Peyer's patch (tissue), 4 donors: ENCODE results near the gene SEC24D.

Experiments
- POLR2A ChIP-seq, 2 donors: fragments of 450-650 bp; IDR thresholded peaks; one replicate each; pipeline ENCODE4 v1.5.1; 2017; ENCODE audit warnings: antibody characterized with exemption in 2 of 2, mild to moderate bottlenecking in 2 of 2, moderate library complexity in 2 of 2
- TF ChIP-seq, protein P1 (sequence below), 6 experiments: fragments of 450-650 bp in 4 of 6; fragments of 200-600 bp in 2 of 6; sonication (generic) in 1 of 6; IDR thresholded peaks; one replicate each; pipeline ENCODE4 v1.5.1; 2017 to 2019; ENCODE audit warnings: antibody characterized with exemption in 6 of 6, mild to moderate bottlenecking in 3 of 6, moderate library complexity in 1 of 6

DNA sequence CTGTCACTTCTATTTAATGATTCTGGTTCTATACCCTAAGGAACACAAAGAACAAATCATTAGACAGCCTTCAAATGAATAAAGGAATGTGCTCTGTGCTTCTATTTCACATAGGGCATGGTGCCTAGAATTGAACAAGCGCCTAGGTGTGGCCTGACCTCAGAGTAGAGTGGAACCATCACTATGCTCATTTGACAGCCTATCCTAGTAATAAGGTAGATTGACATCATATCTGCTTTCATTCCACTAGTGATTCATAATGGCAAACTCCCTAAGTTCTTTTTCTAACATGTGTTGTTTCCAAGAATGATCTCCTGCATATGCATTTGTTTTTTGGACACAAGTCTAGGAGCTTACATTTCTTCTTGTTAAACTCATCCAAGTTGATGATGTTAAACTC, 114.2 kb downstream of the SEC24D start:
- no peak for TF ChIP-seq POLR2A (IDR thresholded peaks at IDR 0.05)
- TF ChIP-seq, protein P1, sequence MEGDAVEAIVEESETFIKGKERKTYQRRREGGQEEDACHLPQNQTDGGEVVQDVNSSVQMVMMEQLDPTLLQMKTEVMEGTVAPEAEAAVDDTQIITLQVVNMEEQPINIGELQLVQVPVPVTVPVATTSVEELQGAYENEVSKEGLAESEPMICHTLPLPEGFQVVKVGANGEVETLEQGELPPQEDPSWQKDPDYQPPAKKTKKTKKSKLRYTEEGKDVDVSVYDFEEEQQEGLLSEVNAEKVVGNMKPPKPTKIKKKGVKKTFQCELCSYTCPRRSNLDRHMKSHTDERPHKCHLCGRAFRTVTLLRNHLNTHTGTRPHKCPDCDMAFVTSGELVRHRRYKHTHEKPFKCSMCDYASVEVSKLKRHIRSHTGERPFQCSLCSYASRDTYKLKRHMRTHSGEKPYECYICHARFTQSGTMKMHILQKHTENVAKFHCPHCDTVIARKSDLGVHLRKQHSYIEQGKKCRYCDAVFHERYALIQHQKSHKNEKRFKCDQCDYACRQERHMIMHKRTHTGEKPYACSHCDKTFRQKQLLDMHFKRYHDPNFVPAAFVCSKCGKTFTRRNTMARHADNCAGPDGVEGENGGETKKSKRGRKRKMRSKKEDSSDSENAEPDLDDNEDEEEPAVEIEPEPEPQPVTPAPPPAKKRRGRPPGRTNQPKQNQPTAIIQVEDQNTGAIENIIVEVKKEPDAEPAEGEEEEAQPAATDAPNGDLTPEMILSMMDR (IDR thresholded peaks at IDR 0.05), result no peak
